NB4 (cell line): ENCODE results near the gene NOP14.

ENCODE experiments used
- MAX ChIP-seq: IDR thresholded peaks from 2 replicates; pipeline ENCODE4 v1.6.1; 2011; ENCODE audit warnings: low read depth, low read length
- MYC ChIP-seq: IDR thresholded peaks from 2 replicates; pipeline ENCODE4 v1.6.1; 2011; ENCODE audit warnings: low read depth, low read length
- POLR2A ChIP-seq: IDR thresholded peaks from 2 replicates; pipeline ENCODE4 v1.6.1; 2011; ENCODE audit warnings: mild to moderate bottlenecking; ENCODE audit not compliant: insufficient read length; ENCODE audit errors: extremely low read depth
- TF ChIP-seq, protein P1 (sequence below): IDR thresholded peaks from one replicate; pipeline ENCODE4 v1.5.1; 2012; ENCODE audit warnings: low read depth, low read length

GRCh38 chr4:2938906-2939305, 24.3 kb downstream of the NOP14 start:
- no peak for TF ChIP-seq POLR2A
- TF ChIP-seq, protein P1, sequence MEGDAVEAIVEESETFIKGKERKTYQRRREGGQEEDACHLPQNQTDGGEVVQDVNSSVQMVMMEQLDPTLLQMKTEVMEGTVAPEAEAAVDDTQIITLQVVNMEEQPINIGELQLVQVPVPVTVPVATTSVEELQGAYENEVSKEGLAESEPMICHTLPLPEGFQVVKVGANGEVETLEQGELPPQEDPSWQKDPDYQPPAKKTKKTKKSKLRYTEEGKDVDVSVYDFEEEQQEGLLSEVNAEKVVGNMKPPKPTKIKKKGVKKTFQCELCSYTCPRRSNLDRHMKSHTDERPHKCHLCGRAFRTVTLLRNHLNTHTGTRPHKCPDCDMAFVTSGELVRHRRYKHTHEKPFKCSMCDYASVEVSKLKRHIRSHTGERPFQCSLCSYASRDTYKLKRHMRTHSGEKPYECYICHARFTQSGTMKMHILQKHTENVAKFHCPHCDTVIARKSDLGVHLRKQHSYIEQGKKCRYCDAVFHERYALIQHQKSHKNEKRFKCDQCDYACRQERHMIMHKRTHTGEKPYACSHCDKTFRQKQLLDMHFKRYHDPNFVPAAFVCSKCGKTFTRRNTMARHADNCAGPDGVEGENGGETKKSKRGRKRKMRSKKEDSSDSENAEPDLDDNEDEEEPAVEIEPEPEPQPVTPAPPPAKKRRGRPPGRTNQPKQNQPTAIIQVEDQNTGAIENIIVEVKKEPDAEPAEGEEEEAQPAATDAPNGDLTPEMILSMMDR = no peak
- no peak for TF ChIP-seq MYC
- TF ChIP-seq MAX = no peak
